Esophagus squamous epithelium (tissue), 4 donors: ENCODE measurements around the gene MRM1.

Experiments used
- CTCF ChIP-seq, 6 experiments: fragments of 450-650 bp in 4 of 6; fragments of 200-600 bp in 2 of 6; sonication (generic) in 2 of 6; IDR thresholded peaks; one replicate each; pipeline ENCODE4 v1.5.1; 2016 to 2019; ENCODE audit warnings: antibody characterized with exemption in 6 of 6, mild to moderate bottlenecking in 4 of 6, moderate library complexity in 4 of 6
- POLR2A ChIP-seq, 4 donors: fragments of 450-650 bp; IDR thresholded peaks; one replicate each; pipeline ENCODE4 v1.6.1; 2017; ENCODE audit warnings: antibody characterized with exemption in 4 of 4, mild to moderate bottlenecking in 4 of 4, moderate library complexity in 3 of 4

GRCh38 chr17:36575028-36575427, 26.4 kb upstream of the MRM1 start:
- TF ChIP-seq CTCF (IDR thresholded peaks at IDR 0.05) = no peak
- no peak for TF ChIP-seq POLR2A (IDR thresholded peaks at IDR 0.05)
